PC-9 (cell line): ENCODE measurements around the gene TENM4. TPM values are rescaled to one million over a fixed set of nuclear protein-coding genes. Genes with fewer than 3 reads are reported as not detected.

ENCODE experiments used
- BruUV-seq: library from RNA; stranded (reverse); fragments of 400-500 nt; replicated peaks from 2 replicates; lab custom pipeline; 2021; lab: Mats Ljungman, UMichigan
- CTCF ChIA-PET: fragments of 300-600 bp; sonication (Branson Sonifier 250); formaldehyde crosslinking; loops from one replicate; lab custom pipeline; 2022; ENCODE audit warnings: antibody characterized with exemption; lab: Charles Lee
- POLR2A ChIA-PET: fragments of 300-600 bp; sonication (Branson Sonifier 250); formaldehyde crosslinking; loops from one replicate; lab custom pipeline; 2022; ENCODE audit warnings: antibody characterized with exemption; ENCODE audit not compliant: unreplicated experiment; lab: Charles Lee
- DNase-seq, 2 experiments: peaks; one replicate each; pipeline versions ENCODE4 v3.0.0 to v3.0.0-alpha.2; 2015 to 2022; ENCODE audit warnings: mixed read lengths in 1 of 2
- H2AFZ ChIP-seq: fragments of 200-600 bp; sonication (generic); 2 replicates; pipeline ENCODE4 v1.8.1; 2017; ENCODE audit warnings: antibody characterized with exemption
- H3F3A ChIP-seq: fragments of 200-600 bp; sonication (generic); 2 replicates; pipeline ENCODE4 v1.8.1; 2017; ENCODE audit warnings: antibody characterized with exemption, mild to moderate bottlenecking, low read depth; ENCODE audit not compliant: insufficient read depth
- H3K27ac ChIP-seq: fragments of 200-600 bp; sonication (generic); 2 replicates; pipeline ENCODE4 v1.6.1; 2016; ENCODE audit warnings: mixed run types
- H3K27me3 ChIP-seq: fragments of 200-600 bp; sonication (generic); 2 replicates; pipeline ENCODE4 v1.6.1; 2016; ENCODE audit warnings: low read depth, mixed run types; ENCODE audit not compliant: insufficient read depth
- H3K36me3 ChIP-seq: fragments of 200-600 bp; sonication (generic); 2 replicates; pipeline ENCODE4 v1.6.1; 2016; ENCODE audit warnings: low read depth, mixed run types
- H3K4me1 ChIP-seq: fragments of 200-600 bp; sonication (generic); replicated peaks from 2 replicates; pipeline ENCODE4 v1.6.1; 2016; ENCODE audit warnings: mixed run types; ENCODE audit not compliant: insufficient read depth
- H3K4me2 ChIP-seq: fragments of 200-600 bp; sonication (generic); 2 replicates; pipeline ENCODE4 v1.6.1; 2017; ENCODE audit warnings: mixed run types
- H3K4me3 ChIP-seq: fragments of 200-600 bp; sonication (generic); 2 replicates; pipeline ENCODE4 v1.6.1; 2016; ENCODE audit warnings: mixed run types
- H3K79me2 ChIP-seq: fragments of 200-600 bp; sonication (generic); 2 replicates; pipeline ENCODE4 v1.6.1; 2017; ENCODE audit warnings: low read depth, mixed run types
- H3K9me2 ChIP-seq: fragments of 200-600 bp; sonication (generic); 2 replicates; pipeline ENCODE4 v1.8.1; 2017; ENCODE audit warnings: mild to moderate bottlenecking; ENCODE audit not compliant: insufficient read depth
- H3K9me3 ChIP-seq: fragments of 200-600 bp; sonication (generic); 2 replicates; pipeline ENCODE4 v1.8.1; 2016; ENCODE audit warnings: low read depth; ENCODE audit not compliant: insufficient read depth
- H4K20me1 ChIP-seq: fragments of 200-600 bp; sonication (generic); 2 replicates; pipeline ENCODE4 v1.8.1; 2017; ENCODE audit not compliant: insufficient read depth
- EZH2 ChIP-seq: fragments of 200-600 bp; sonication (generic); IDR thresholded peaks from 2 replicates; pipeline ENCODE4 v1.8.0; 2017; ENCODE audit warnings: antibody characterized with exemption, low read depth
- intact Hi-C: fragments of 100-400 bp; cut with micrococcal nuclease; formaldehyde crosslinking; loops from one replicate; pipeline ENCODE4 v1.10.0; 2022; ENCODE audit not compliant: unreplicated experiment
- total RNA-seq: library from RNA; stranded (reverse); gene quantifications from 2 replicates; pipeline ENCODE4 v1.2.3, GENCODE V29; 2021
- TF ChIP-seq, protein P1 (sequence below): fragments of 200-600 bp; sonication (generic); conservative IDR thresholded peaks from 2 replicates; pipeline ENCODE4 v1.6.1; 2017; ENCODE audit warnings: mixed run types, antibody characterized with exemption, mild to moderate bottlenecking, moderate library complexity

Gene TENM4
- total RNA-seq, 1 experiment from 2014 or later: not detected

DNA sequence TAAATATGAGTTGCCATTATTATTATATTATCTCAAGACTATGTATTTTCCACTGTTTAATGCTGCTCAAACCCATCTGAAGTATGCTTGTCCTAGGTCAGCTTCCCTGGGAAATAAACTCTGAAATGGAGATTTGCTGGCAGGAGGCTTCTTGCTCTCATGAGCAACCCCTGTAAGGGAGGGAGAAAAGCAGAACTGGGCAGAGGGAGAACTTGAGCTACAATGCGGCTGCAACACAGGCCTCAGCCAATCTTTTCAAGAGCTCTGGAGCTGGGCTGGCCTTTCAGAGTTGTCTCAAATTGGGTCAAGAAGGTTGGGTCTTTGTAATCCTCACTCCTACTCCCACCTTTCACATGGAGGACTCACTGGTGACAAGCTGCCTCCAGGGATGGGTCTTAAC, 412.6 kb downstream of the TENM4 start:
- no peaks in the 10 kb centered on the region for H3F3A ChIP-seq
- no peaks in the 10 kb centered on the region for H3K9me2 ChIP-seq
- no peak overlapping the region for H3K27ac ChIP-seq
- H3K79me2 ChIP-seq: no peaks in the 10 kb centered on the region
- H3K4me3 ChIP-seq: no peak overlapping the region
- H3K4me1 ChIP-seq: no peaks in the 10 kb centered on the region
- DNase-seq: no peak
- ChIA-PET CTCF (no interaction called here), POLR2A (no interaction called here)
- no peaks in the 10 kb centered on the region for H4K20me1 ChIP-seq
- no peak overlapping the region for H2AFZ ChIP-seq
- intact Hi-C loops: no loop called here
- TF ChIP-seq, protein P1, sequence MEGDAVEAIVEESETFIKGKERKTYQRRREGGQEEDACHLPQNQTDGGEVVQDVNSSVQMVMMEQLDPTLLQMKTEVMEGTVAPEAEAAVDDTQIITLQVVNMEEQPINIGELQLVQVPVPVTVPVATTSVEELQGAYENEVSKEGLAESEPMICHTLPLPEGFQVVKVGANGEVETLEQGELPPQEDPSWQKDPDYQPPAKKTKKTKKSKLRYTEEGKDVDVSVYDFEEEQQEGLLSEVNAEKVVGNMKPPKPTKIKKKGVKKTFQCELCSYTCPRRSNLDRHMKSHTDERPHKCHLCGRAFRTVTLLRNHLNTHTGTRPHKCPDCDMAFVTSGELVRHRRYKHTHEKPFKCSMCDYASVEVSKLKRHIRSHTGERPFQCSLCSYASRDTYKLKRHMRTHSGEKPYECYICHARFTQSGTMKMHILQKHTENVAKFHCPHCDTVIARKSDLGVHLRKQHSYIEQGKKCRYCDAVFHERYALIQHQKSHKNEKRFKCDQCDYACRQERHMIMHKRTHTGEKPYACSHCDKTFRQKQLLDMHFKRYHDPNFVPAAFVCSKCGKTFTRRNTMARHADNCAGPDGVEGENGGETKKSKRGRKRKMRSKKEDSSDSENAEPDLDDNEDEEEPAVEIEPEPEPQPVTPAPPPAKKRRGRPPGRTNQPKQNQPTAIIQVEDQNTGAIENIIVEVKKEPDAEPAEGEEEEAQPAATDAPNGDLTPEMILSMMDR: no peak
- no peak for TF ChIP-seq EZH2
- BruUV-seq: no TSS peak
- peaks cover 88% of the 10 kb centered on the region for H3K27me3 ChIP-seq
- H3K4me2 ChIP-seq: no peak overlapping the region
- H3K36me3 ChIP-seq: no peaks in the 10 kb centered on the region
- no peaks in the 10 kb centered on the region for H3K9me3 ChIP-seq

DNA sequence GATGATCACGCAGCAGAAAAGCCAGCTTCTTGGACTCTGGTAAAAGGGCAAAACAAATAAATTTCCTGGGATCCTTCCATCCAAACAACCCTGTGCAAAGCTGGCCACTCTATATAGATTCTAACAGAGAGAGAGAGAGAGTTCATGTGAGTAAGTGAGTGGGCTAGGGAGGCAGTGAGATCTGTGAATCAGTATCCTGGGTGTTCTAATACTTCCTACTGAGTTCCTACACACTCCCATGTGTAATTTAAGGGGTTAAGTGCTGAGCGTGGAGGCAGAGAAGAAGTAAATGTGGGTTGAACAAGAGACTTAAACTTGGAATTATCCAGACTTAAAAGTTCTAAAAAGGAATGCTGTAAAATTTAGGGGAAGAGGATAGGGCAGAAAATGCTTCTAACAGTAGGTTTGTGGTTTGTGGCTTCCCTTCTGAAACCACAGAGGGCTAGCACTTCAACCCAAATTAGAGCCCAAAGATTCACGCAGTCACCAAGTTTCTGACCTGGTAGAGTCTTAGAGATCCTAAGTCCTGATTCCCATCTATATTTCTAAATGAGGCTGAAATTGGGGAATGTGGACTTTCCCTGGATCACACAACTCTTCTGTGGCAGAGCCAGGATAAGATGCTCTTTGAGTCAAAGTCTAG, 413.9 kb downstream of the TENM4 start:
- H3K36me3 ChIP-seq: no peaks in the 10 kb centered on the region
- intact Hi-C loops: no loop called here
- H3K27ac ChIP-seq: no peak overlapping the region
- peaks cover 75% of the 10 kb centered on the region for H3K27me3 ChIP-seq
- H3K4me2 ChIP-seq: no peak overlapping the region
- TF ChIP-seq EZH2: no peak
- TF ChIP-seq, protein P1: no peak
- DNase-seq: no peak
- no peaks in the 10 kb centered on the region for H3K9me3 ChIP-seq
- no peaks in the 10 kb centered on the region for H3K9me2 ChIP-seq
- H3F3A ChIP-seq: no peaks in the 10 kb centered on the region
- no TSS peak for BruUV-seq
- POLR2A ChIA-PET: no interaction called here
- no peak overlapping the region for H2AFZ ChIP-seq
- CTCF ChIA-PET: no interaction called here
- H3K4me1 ChIP-seq: no peaks in the 10 kb centered on the region
- H3K4me3 ChIP-seq: no peak overlapping the region
- no peaks in the 10 kb centered on the region for H4K20me1 ChIP-seq
- no peaks in the 10 kb centered on the region for H3K79me2 ChIP-seq

DNA sequence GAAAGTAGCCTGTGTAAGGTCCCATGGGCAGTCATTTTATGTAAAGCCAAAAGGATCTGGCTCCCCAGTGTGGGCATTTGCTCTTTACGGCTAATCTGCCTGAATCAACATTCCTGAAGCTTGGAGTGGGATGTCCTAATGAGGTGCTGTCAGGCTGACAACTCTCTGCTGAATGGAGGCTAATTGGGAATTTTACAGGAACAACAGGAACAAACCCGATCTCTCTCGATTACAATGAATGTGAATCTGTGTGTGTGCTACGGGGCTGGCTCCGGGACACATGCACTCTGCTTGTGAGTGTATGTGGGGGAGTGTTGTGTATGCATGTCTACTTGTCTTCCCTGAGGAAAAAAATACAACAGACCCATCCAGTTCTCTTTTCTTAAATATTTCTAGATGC, 415.2 kb downstream of the TENM4 start:
- H3K9me3 ChIP-seq: no peaks in the 10 kb centered on the region
- peaks cover 62% of the 10 kb centered on the region for H3K27me3 ChIP-seq
- TF ChIP-seq, protein P1: no peak
- TF ChIP-seq EZH2: no peak
- no peak overlapping the region for H3K4me2 ChIP-seq
- no peaks in the 10 kb centered on the region for H3K36me3 ChIP-seq
- H3K9me2 ChIP-seq: no peaks in the 10 kb centered on the region
- POLR2A ChIA-PET: no interaction called here
- no peak overlapping the region for H2AFZ ChIP-seq
- no peak overlapping the region for H3K4me3 ChIP-seq
- no peaks in the 10 kb centered on the region for H3F3A ChIP-seq
- no TSS peak for BruUV-seq
- no peaks in the 10 kb centered on the region for H4K20me1 ChIP-seq
- no peak for DNase-seq
- no peak overlapping the region for H3K27ac ChIP-seq
- no peaks in the 10 kb centered on the region for H3K79me2 ChIP-seq
- CTCF ChIA-PET: no interaction called here
- intact Hi-C loops: no loop called here
- H3K4me1 ChIP-seq: no peaks in the 10 kb centered on the region
